GM23248 (cell line): Measurements from ENCODE around the gene RPS6KC1. TPM values are rescaled to one million over a fixed set of nuclear protein-coding genes. Genes with fewer than 3 reads are reported as not detected.

Experiments
- DNase-seq: peaks from one replicate; pipeline ENCODE4 v3.0.0-alpha.2; 2015
- H2AFZ ChIP-seq: fragments of 200-600 bp; sonication (generic); 2 replicates; pipeline ENCODE4 v1.6.1; 2016; ENCODE audit warnings: antibody characterized with exemption
- H3F3A ChIP-seq: fragments of 200-600 bp; sonication (generic); 2 replicates; pipeline ENCODE4 v1.6.1; 2016; ENCODE audit warnings: mild to moderate bottlenecking, antibody characterized with exemption, mixed run types; ENCODE audit not compliant: insufficient read depth
- H3K27ac ChIP-seq: fragments of 200-600 bp; sonication (generic); 2 replicates; pipeline ENCODE4 v1.5.1; 2016; ENCODE audit warnings: mild to moderate bottlenecking
- H3K27me3 ChIP-seq: fragments of 200-600 bp; sonication (generic); replicated peaks from 2 replicates; pipeline ENCODE4 v1.6.1; 2016; ENCODE audit warnings: mild to moderate bottlenecking; ENCODE audit not compliant: insufficient read depth
- H3K36me3 ChIP-seq: fragments of 200-600 bp; sonication (generic); 2 replicates; pipeline ENCODE4 v1.6.1; 2016; ENCODE audit warnings: low read depth, mild to moderate bottlenecking
- H3K4me1 ChIP-seq: fragments of 200-600 bp; sonication (generic); 2 replicates; pipeline ENCODE4 v1.6.1; 2016; ENCODE audit warnings: mild to moderate bottlenecking; ENCODE audit not compliant: insufficient read depth
- H3K4me2 ChIP-seq: fragments of 200-600 bp; sonication (generic); one replicate; pipeline ENCODE4 v1.6.1; 2016; ENCODE audit warnings: mild to moderate bottlenecking; ENCODE audit not compliant: unreplicated experiment
- H3K4me3 ChIP-seq: fragments of 200-600 bp; sonication (generic); 2 replicates; pipeline ENCODE4 v1.5.1; 2016; ENCODE audit warnings: mild to moderate bottlenecking
- H3K79me2 ChIP-seq: fragments of 200-600 bp; sonication (generic); 2 replicates; pipeline ENCODE4 v1.6.1; 2016; ENCODE audit warnings: mild to moderate bottlenecking; ENCODE audit not compliant: insufficient read depth
- H3K9ac ChIP-seq: fragments of 200-600 bp; sonication (generic); 2 replicates; pipeline ENCODE4 v1.6.1; 2016; ENCODE audit warnings: mild to moderate bottlenecking
- H3K9me2 ChIP-seq: fragments of 200-600 bp; sonication (generic); 2 replicates; pipeline ENCODE4 v1.6.1; 2016; ENCODE audit warnings: mixed run types, mild to moderate bottlenecking, moderate library complexity; ENCODE audit not compliant: insufficient read depth
- H3K9me3 ChIP-seq: fragments of 200-600 bp; sonication (generic); one replicate; pipeline ENCODE4 v1.6.1; 2017; ENCODE audit warnings: low read depth
- H4K20me1 ChIP-seq: fragments of 200-600 bp; sonication (generic); 2 replicates; pipeline ENCODE4 v1.6.0; 2016; ENCODE audit not compliant: insufficient read depth
- EZH2 ChIP-seq: fragments of 200-600 bp; sonication (generic); IDR thresholded peaks from 2 replicates; pipeline ENCODE4 v1.6.1; 2018; ENCODE audit warnings: antibody characterized with exemption, mild to moderate bottlenecking; ENCODE audit not compliant: insufficient read depth, poor library complexity, severe bottlenecking
- EZH2phosphoT487 ChIP-seq: fragments of 200-600 bp; sonication (generic); IDR thresholded peaks from 2 replicates; pipeline ENCODE4 v1.6.1; 2018; ENCODE audit warnings: antibody characterized with exemption, moderate library complexity, mild to moderate bottlenecking, low read depth; ENCODE audit not compliant: insufficient read depth
- WGBS, 2 experiments: methylation state at CpG; one replicate each; pipeline ENCODE4 v1.1.6; 2015 to 2017; ENCODE audit warnings: low lambda C conversion rate in 2 of 2, low coverage in 1 of 2; ENCODE audit errors: missing lambda C conversion rate in 2 of 2; 5-methylcytosine and 5-hydroxymethylcytosine counted together
- in situ Hi-C: fragments of 300-500 bp; cut with MboI; formaldehyde crosslinking; loops from 2 replicates; pipeline ENCODE4 v1.15.0; 2020
- polyA plus RNA-seq: library from polyadenylated mRNA; unstranded; fragments of >200 nt; fragmentation: Nextera tagmentation; extraction: Ambion mirVana; gene quantifications from 2 replicates; pipeline ENCODE4 v1.2.1, GENCODE V29; 2016
- total RNA-seq: library from RNA; depleted of rRNA; stranded (reverse); fragments of >200 nt; shearing (Covaris generic); gene quantifications from 2 replicates; pipeline ENCODE4 v1.2.3, GENCODE V29; 2014

Gene RPS6KC1
- total and polyA plus RNA-seq, 2 experiments from 2014 or later = 16.4 to 16.8 TPM

DNA sequence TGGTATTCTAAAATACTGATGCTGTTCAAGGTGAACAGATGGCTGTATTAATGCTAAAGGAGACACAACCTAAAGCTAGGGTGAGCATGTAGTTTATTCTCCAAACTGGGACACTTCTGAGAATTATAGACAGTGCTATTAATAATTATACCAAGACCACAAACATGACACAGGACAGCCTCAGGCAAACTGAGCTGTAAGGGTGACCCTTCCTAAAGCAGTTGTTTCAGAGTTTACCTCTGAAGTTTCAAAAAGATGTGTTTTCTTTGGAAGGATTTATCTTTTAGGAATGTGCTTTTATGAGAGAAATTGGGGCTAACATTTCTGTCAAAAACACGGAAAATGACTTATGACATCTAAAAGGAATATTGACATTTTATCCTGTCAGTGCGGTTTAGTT is 68.8 kb downstream of the RPS6KC1 start:
- Histone ChIP-seq H3K4me1 (peaks cover 28% of the 10 kb centered on the region), H3K4me2 (peak overlapping the region; percentile 16), H3K9me2 (no peaks in the 10 kb centered on the region), H2AFZ (no peak overlapping the region), H3F3A (peaks cover 23% of the 10 kb centered on the region), H4K20me1 (no peaks in the 10 kb centered on the region), H3K36me3 (no peaks in the 10 kb centered on the region), H3K9ac (no peak overlapping the region), H3K9me3 (no peaks in the 10 kb centered on the region), H3K27me3 (no peaks in the 10 kb centered on the region), H3K79me2 (peaks cover 42% of the 10 kb centered on the region), H3K4me3 (no peak overlapping the region), H3K27ac (no peak overlapping the region)
- in situ Hi-C loops = loop anchor here (10.0 kb wide), 1 partner anchor 995 kb away; no protein-coding TSS in a partner anchor
- DNase-seq = peak; percentile 6
- WGBS, 2 experiments = 84 to 93% methylated on average over 2 of the region's 2 CpGs
- TF ChIP-seq EZH2phosphoT487 (no peak), EZH2 (no peak)

DNA sequence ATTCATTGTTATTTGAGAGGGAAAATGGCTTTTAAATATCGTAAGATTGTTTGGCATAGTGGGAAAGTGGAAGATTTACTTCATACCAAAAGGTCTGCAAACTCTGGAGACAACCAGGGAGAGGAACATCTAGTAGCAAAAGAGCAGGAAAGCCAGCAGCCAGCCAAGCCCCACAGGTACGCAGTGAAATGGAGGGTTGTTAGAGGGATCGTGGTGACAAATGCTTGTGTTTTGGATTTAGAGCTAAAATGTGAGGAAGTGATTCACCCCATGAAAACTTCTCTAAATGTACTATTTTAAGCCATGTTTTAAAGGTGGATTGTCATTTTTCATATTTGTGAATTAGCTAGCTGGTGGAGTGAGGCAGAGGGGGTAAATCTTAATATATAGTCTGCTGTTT is 69.3 kb downstream of the RPS6KC1 start:
- no peaks in the 10 kb centered on the region for H3K36me3 ChIP-seq

DNA sequence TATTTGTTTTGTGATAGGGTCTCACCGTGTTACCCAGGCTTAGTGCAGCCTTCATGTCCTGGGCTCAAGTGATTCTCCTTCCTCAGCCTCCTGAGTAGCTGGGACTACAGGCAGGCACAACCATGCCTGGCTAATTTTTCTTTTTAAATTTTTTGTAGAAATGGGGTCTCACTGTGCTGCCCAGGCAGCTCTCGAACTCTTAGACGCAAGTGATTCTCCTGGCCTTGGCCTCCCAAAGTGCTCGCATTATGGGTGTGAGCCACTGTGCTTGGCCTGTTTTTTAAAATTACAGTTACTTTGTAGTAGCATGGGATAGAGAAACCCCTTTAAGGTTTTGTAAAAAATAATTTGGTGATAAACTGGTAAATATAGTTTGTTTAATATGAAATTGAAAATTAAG is 69.9 kb downstream of the RPS6KC1 start:
- Histone ChIP-seq H3K9ac (no peak overlapping the region), H3K9me3 (no peaks in the 10 kb centered on the region), H3K4me2 (no peak overlapping the region), H3K9me2 (no peaks in the 10 kb centered on the region), H3F3A (peaks cover 23% of the 10 kb centered on the region), H3K79me2 (peaks cover 45% of the 10 kb centered on the region), H3K27ac (no peak overlapping the region), H3K27me3 (no peaks in the 10 kb centered on the region), H3K36me3 (no peaks in the 10 kb centered on the region), H3K4me1 (peaks cover 28% of the 10 kb centered on the region), H2AFZ (no peak overlapping the region), H3K4me3 (no peak overlapping the region), H4K20me1 (no peaks in the 10 kb centered on the region)
- 81 to 89% methylated on average over 4 of the region's 4 CpGs for WGBS, 2 experiments
- in situ Hi-C loops = loop anchor here (10.0 kb wide), 1 partner anchor 994 kb away; no protein-coding TSS in a partner anchor
- TF ChIP-seq EZH2 (no peak), EZH2phosphoT487 (no peak)
- DNase-seq = no peak

More for the DNA sequence above, 69.3 kb downstream of the RPS6KC1 start:
- H3K27ac ChIP-seq = no peak overlapping the region
- H3K79me2 ChIP-seq = peaks cover 45% of the 10 kb centered on the region
- H2AFZ ChIP-seq = no peak overlapping the region
- in situ Hi-C loops = loop anchor here (10.0 kb wide), 1 partner anchor 994 kb away; no protein-coding TSS in a partner anchor
- H3K4me2 ChIP-seq = peak overlapping the region; percentile 16
- no peaks in the 10 kb centered on the region for H3K9me2 ChIP-seq
- no peak overlapping the region for H3K4me3 ChIP-seq
- H3K4me1 ChIP-seq = peaks cover 28% of the 10 kb centered on the region
- no peaks in the 10 kb centered on the region for H3K9me3 ChIP-seq
- DNase-seq = peak; percentile 26
- no peaks in the 10 kb centered on the region for H3K27me3 ChIP-seq
- TF ChIP-seq EZH2phosphoT487 = no peak
- no peak for TF ChIP-seq EZH2
- peaks cover 23% of the 10 kb centered on the region for H3F3A ChIP-seq
- 81 to 83% methylated on average over 3 of the region's 3 CpGs for WGBS, 2 experiments
- H4K20me1 ChIP-seq = no peaks in the 10 kb centered on the region
- no peak overlapping the region for H3K9ac ChIP-seq

DNA sequence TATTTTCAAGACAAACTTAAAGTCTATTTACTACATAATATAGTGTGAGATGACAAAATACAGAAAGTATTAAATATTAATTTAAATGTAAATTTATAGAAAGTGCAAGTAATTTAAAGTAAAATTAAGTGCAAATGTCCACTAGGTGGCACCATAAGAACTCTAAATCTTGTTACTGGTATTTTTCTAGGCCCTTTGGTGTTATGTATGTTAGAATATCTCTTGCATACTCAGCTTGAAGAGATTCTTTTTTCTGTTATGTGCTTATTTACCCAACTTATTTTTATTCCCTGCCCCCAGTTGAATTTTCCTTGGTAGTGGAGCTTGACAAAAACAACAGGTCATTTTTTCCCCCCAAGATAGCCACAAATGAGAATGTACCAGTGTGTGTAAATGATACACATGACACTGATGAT is 71.5 kb downstream of the RPS6KC1 start:
- in situ Hi-C loops = loop anchor here (10.0 kb wide), 1 partner anchor 992 kb away; no protein-coding TSS in a partner anchor
- H3K4me3 ChIP-seq = no peak overlapping the region
- H3F3A ChIP-seq = peaks cover 26% of the 10 kb centered on the region
- peaks cover 40% of the 10 kb centered on the region for H3K4me1 ChIP-seq
- H3K79me2 ChIP-seq = peaks cover 42% of the 10 kb centered on the region
- TF ChIP-seq EZH2 (no peak), EZH2phosphoT487 (no peak)
- DNase-seq = peak; percentile 70
- H3K9me3 ChIP-seq = no peaks in the 10 kb centered on the region
- no peak overlapping the region for H2AFZ ChIP-seq
- H3K36me3 ChIP-seq = no peaks in the 10 kb centered on the region
- no peaks in the 10 kb centered on the region for H3K27me3 ChIP-seq
- H4K20me1 ChIP-seq = no peaks in the 10 kb centered on the region
- H3K27ac ChIP-seq = no peak overlapping the region
- H3K4me2 ChIP-seq = no peak overlapping the region
- no peaks in the 10 kb centered on the region for H3K9me2 ChIP-seq
- H3K9ac ChIP-seq = no peak overlapping the region

DNA sequence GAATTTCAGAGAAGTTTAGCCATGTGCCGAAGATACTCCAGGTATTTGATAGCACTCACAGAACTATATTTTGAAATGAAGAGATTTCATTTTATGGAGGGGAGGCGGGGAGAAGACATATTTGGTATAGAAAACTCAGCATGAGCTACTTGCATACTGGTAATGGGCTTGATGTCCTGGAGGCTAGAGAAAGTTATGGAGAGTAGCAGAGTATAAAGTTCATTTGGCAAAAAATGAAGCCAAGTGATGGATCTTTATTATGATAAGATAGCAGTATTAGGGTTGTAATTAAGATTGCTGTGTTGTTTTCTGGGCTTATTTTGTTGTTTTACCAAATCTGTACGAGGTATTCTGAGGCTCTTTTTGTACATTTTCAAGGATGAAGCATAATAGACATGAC is 72.0 kb downstream of the RPS6KC1 start:
- Histone ChIP-seq H3K4me1 (peaks cover 42% of the 10 kb centered on the region), H2AFZ (no peak overlapping the region), H3K9me2 (no peaks in the 10 kb centered on the region), H3K27ac (no peak overlapping the region), H3K4me2 (peak overlapping the region; percentile 4), H3F3A (peaks cover 26% of the 10 kb centered on the region), H4K20me1 (no peaks in the 10 kb centered on the region), H3K79me2 (peaks cover 40% of the 10 kb centered on the region), H3K9me3 (no peaks in the 10 kb centered on the region), H3K36me3 (no peaks in the 10 kb centered on the region), H3K27me3 (no peaks in the 10 kb centered on the region), H3K4me3 (no peak overlapping the region), H3K9ac (no peak overlapping the region)
- no peak for DNase-seq
- 66 to 72% methylated on average over 3 of the region's 3 CpGs for WGBS, 2 experiments
- in situ Hi-C loops = loop anchor here (10.0 kb wide), 1 partner anchor 992 kb away; no protein-coding TSS in a partner anchor
- TF ChIP-seq EZH2phosphoT487 = no peak
- no peak for TF ChIP-seq EZH2
